ENCODE measurements around the gene SLC12A1. TPM values are rescaled to one million over a fixed set of nuclear protein-coding genes. Genes with fewer than 3 reads are reported as not detected.
"Not testable (repeated sequence)": the region's sequence is repeated elsewhere in the genome, so short reads cannot be mapped to it uniquely, and the experiment has no call there.

Gene SLC12A1
- total and polyA plus RNA-seq, 5 donors from 2014 or later = not detected

- Mint-ChIP-seq H3K27ac (no peak overlapping the region), H3K9me3 (no peaks in the 10 kb centered on the region), H3K27me3 (peaks cover 4% of the 10 kb centered on the region), H3K36me3 (no peaks in the 10 kb centered on the region), H3K4me1 (peaks cover 6 to 15% (median 9%) of the 10 kb centered on the region in 4 donors), H3K4me3 (no peak overlapping the region)
- no peaks in the 10 kb centered on the region for H3K27me3 ChIP-seq (ENCODE audit: control insufficient read depth, insufficient read depth, low read length)
- H3K4me1 ChIP-seq (ENCODE audit: control insufficient read depth, insufficient read depth, low read length, poor library complexity, severe bottlenecking) = peaks cover 3% of the 10 kb centered on the region
- H3K36me3 ChIP-seq (ENCODE audit: control insufficient read depth, insufficient read depth, low read length) = no peaks in the 10 kb centered on the region
- no peak for DNase-seq
- H3K4me3 ChIP-seq (ENCODE audit: low read depth, low read length) = no peak overlapping the region
- H3K27ac ChIP-seq (ENCODE audit: insufficient read depth, low read length, poor library complexity, severe bottlenecking) = no peak overlapping the region
- no peaks in the 10 kb centered on the region for H3K9me3 ChIP-seq (ENCODE audit: control insufficient read depth in 2 of 2, low read length in 2 of 2)
- no peak for ATAC-seq (ENCODE audit: low read depth in 2 of 2)
Observed at GRCh38 chr15:48325400-48325799, 119.3 kb downstream of the SLC12A1 start.

- H3K27me3 ChIP-seq (ENCODE audit: control insufficient read depth, insufficient read depth, low read length); H3K4me1 ChIP-seq (ENCODE audit: control insufficient read depth, insufficient read depth, low read length, poor library complexity, severe bottlenecking); H3K27me3 Mint-ChIP-seq; H3K9me3 ChIP-seq (ENCODE audit: control insufficient read depth in 2 of 2, low read length in 2 of 2); H3K4me3 ChIP-seq (ENCODE audit: low read depth, low read length); H3K36me3 Mint-ChIP-seq; H3K4me3 Mint-ChIP-seq; H3K27ac Mint-ChIP-seq; H3K9me3 Mint-ChIP-seq; H3K27ac ChIP-seq (ENCODE audit: insufficient read depth, low read length, poor library complexity, severe bottlenecking); ATAC-seq (ENCODE audit: low read depth in 2 of 2); H3K36me3 ChIP-seq (ENCODE audit: control insufficient read depth, insufficient read depth, low read length); DNase-seq: not testable (repeated sequence)
- H3K4me1 Mint-ChIP-seq = peaks cover 6 to 18% (median 11%) of the 10 kb centered on the region in 4 donors
Observed at GRCh38 chr15:48326180-48326579, 120.1 kb downstream of the SLC12A1 start.

GRCh38 chr15:48330105-48330785 is 124.1 kb downstream of the SLC12A1 start:
- peak overlapping the region; percentile 87 to 100 (median 99) for H3K4me3 Mint-ChIP-seq
- H3K27ac Mint-ChIP-seq = peak overlapping the region; percentile 96 to 99 (median 98)
- peaks cover 17 to 35% (median 22%) of the 10 kb centered on the region in 4 donors for H3K4me1 Mint-ChIP-seq
- peaks cover 4% of the 10 kb centered on the region for H3K27me3 Mint-ChIP-seq
- Histone ChIP-seq H3K27me3 (ENCODE audit: control insufficient read depth, insufficient read depth, low read length) (no peaks in the 10 kb centered on the region), H3K4me1 (ENCODE audit: control insufficient read depth, insufficient read depth, low read length, poor library complexity, severe bottlenecking) (peaks cover 17% of the 10 kb centered on the region), H3K9me3 (ENCODE audit: control insufficient read depth in 2 of 2, low read length in 2 of 2) (no peaks in the 10 kb centered on the region), H3K36me3 (ENCODE audit: control insufficient read depth, insufficient read depth, low read length) (peaks cover 7% of the 10 kb centered on the region), H3K4me3 (ENCODE audit: low read depth, low read length) (peak overlapping the region; percentile 83), H3K27ac (ENCODE audit: insufficient read depth, low read length, poor library complexity, severe bottlenecking) (peak overlapping the region; percentile 90)
- DNase-seq (no peak), ATAC-seq (ENCODE audit: low read depth in 2 of 2) (no peak)
- no peaks in the 10 kb centered on the region for H3K9me3 Mint-ChIP-seq
- H3K36me3 Mint-ChIP-seq = peaks cover 5% of the 10 kb centered on the region

- H3K27ac ChIP-seq (ENCODE audit: insufficient read depth, low read length, poor library complexity, severe bottlenecking) = peak within 1 kb of the TSS; percentile 90
- no peaks in the 10 kb centered on the region for H3K27me3 ChIP-seq (ENCODE audit: control insufficient read depth, insufficient read depth, low read length)
- peak; percentile 84 to 87 for ATAC-seq (ENCODE audit: low read depth in 2 of 2)
- Mint-ChIP-seq H3K9me3 (no peaks in the 10 kb centered on the region), H3K4me3 (peak within 1 kb of the TSS; percentile 87 to 100 (median 99)), H3K36me3 (peaks cover 10% of the 10 kb centered on the region), H3K27me3 (peaks cover 4% of the 10 kb centered on the region), H3K27ac (peak within 1 kb of the TSS; percentile 96 to 99 (median 98)), H3K4me1 (peaks cover 17 to 35% (median 25%) of the 10 kb centered on the region in 4 donors)
- peak; percentile 70 to 91 (median 83) for DNase-seq
- H3K4me3 ChIP-seq (ENCODE audit: low read depth, low read length) = peak within 1 kb of the TSS; percentile 83
- H3K36me3 ChIP-seq (ENCODE audit: control insufficient read depth, insufficient read depth, low read length) = peaks cover 12% of the 10 kb centered on the region
- peaks cover 17% of the 10 kb centered on the region for H3K4me1 ChIP-seq (ENCODE audit: control insufficient read depth, insufficient read depth, low read length, poor library complexity, severe bottlenecking)
- H3K9me3 ChIP-seq (ENCODE audit: control insufficient read depth in 2 of 2, low read length in 2 of 2) = no peaks in the 10 kb centered on the region
Observed at GRCh38 chr15:48330855-48331795, 125.0 kb downstream of the SLC12A1 start, which contains the start of gene DUT. DUT (plus strand) TSS chr15:48331429; CDS start chr15:48331516, 87 bp downstream.

- peak overlapping the region; percentile 90 for H3K27ac ChIP-seq (ENCODE audit: insufficient read depth, low read length, poor library complexity, severe bottlenecking)
- H3K36me3 Mint-ChIP-seq = peaks cover 14% of the 10 kb centered on the region
- ATAC-seq (ENCODE audit: low read depth in 2 of 2) = peak; percentile 57 to 60
- H3K36me3 ChIP-seq (ENCODE audit: control insufficient read depth, insufficient read depth, low read length) = peaks cover 12% of the 10 kb centered on the region
- H3K4me3 Mint-ChIP-seq = peak overlapping the region; percentile 87 to 100 (median 99)
- peaks cover 21 to 31% (median 26%) of the 10 kb centered on the region in 4 donors for H3K4me1 Mint-ChIP-seq
- peaks cover 17% of the 10 kb centered on the region for H3K4me1 ChIP-seq (ENCODE audit: control insufficient read depth, insufficient read depth, low read length, poor library complexity, severe bottlenecking)
- H3K9me3 Mint-ChIP-seq = no peaks in the 10 kb centered on the region
- H3K9me3 ChIP-seq (ENCODE audit: control insufficient read depth in 2 of 2, low read length in 2 of 2) = no peaks in the 10 kb centered on the region
- peak overlapping the region; percentile 70 for H3K4me3 ChIP-seq (ENCODE audit: low read depth, low read length)
- no peaks in the 10 kb centered on the region for H3K27me3 ChIP-seq (ENCODE audit: control insufficient read depth, insufficient read depth, low read length)
- H3K27ac Mint-ChIP-seq = peak overlapping the region; percentile 90 to 96 (median 96)
- peaks cover 4% of the 10 kb centered on the region for H3K27me3 Mint-ChIP-seq
- DNase-seq = peak; percentile 53 to 80 (median 75)
Observed at GRCh38 chr15:48331796-48332641, 125.9 kb downstream of the SLC12A1 start.

- peaks cover 14% of the 10 kb centered on the region for H3K36me3 Mint-ChIP-seq
- Histone ChIP-seq H3K27ac (ENCODE audit: insufficient read depth, low read length, poor library complexity, severe bottlenecking) (peak overlapping the region; percentile 90), H3K36me3 (ENCODE audit: control insufficient read depth, insufficient read depth, low read length) (peaks cover 12% of the 10 kb centered on the region), H3K4me3 (ENCODE audit: low read depth, low read length) (peak overlapping the region; percentile 70), H3K27me3 (ENCODE audit: control insufficient read depth, insufficient read depth, low read length) (no peaks in the 10 kb centered on the region), H3K4me1 (ENCODE audit: control insufficient read depth, insufficient read depth, low read length, poor library complexity, severe bottlenecking) (peaks cover 17% of the 10 kb centered on the region), H3K9me3 (ENCODE audit: control insufficient read depth in 2 of 2, low read length in 2 of 2) (no peaks in the 10 kb centered on the region)
- ATAC-seq (ENCODE audit: low read depth in 2 of 2) (no peak), DNase-seq (peak in 2 of 3 donors; percentile 19 to 67)
- H3K4me3 Mint-ChIP-seq = peak overlapping the region; percentile 87 to 100 (median 99)
- peaks cover 4% of the 10 kb centered on the region for H3K27me3 Mint-ChIP-seq
- H3K27ac Mint-ChIP-seq = peak overlapping the region; percentile 87 to 96 (median 96)
- H3K4me1 Mint-ChIP-seq = peaks cover 20 to 31% (median 26%) of the 10 kb centered on the region in 4 donors
- H3K9me3 Mint-ChIP-seq = no peaks in the 10 kb centered on the region
Observed at GRCh38 chr15:48332642-48333034, 126.5 kb downstream of the SLC12A1 start.

- Mint-ChIP-seq H3K27me3 (peaks cover 4% of the 10 kb centered on the region), H3K4me1 (peaks cover 21 to 31% (median 26%) of the 10 kb centered on the region in 4 donors), H3K27ac (peak overlapping the region in 1 of 3 donors; percentile 76), H3K4me3 (peak overlapping the region; percentile 40 to 58 (median 46)), H3K9me3 (no peaks in the 10 kb centered on the region), H3K36me3 (peaks cover 14% of the 10 kb centered on the region)
- no peaks in the 10 kb centered on the region for H3K27me3 ChIP-seq (ENCODE audit: control insufficient read depth, insufficient read depth, low read length)
- peaks cover 17% of the 10 kb centered on the region for H3K4me1 ChIP-seq (ENCODE audit: control insufficient read depth, insufficient read depth, low read length, poor library complexity, severe bottlenecking)
- no peaks in the 10 kb centered on the region for H3K9me3 ChIP-seq (ENCODE audit: control insufficient read depth in 2 of 2, low read length in 2 of 2)
- no peak overlapping the region for H3K4me3 ChIP-seq (ENCODE audit: low read depth, low read length)
- H3K27ac ChIP-seq (ENCODE audit: insufficient read depth, low read length, poor library complexity, severe bottlenecking) = no peak overlapping the region
- peaks cover 12% of the 10 kb centered on the region for H3K36me3 ChIP-seq (ENCODE audit: control insufficient read depth, insufficient read depth, low read length)
- DNase-seq (no peak), ATAC-seq (ENCODE audit: low read depth in 2 of 2) (no peak)
Observed at GRCh38 chr15:48333540-48333939, 127.4 kb downstream of the SLC12A1 start.
